ENCODE results near the gene FGF9.

FGF9 gene

DNA sequence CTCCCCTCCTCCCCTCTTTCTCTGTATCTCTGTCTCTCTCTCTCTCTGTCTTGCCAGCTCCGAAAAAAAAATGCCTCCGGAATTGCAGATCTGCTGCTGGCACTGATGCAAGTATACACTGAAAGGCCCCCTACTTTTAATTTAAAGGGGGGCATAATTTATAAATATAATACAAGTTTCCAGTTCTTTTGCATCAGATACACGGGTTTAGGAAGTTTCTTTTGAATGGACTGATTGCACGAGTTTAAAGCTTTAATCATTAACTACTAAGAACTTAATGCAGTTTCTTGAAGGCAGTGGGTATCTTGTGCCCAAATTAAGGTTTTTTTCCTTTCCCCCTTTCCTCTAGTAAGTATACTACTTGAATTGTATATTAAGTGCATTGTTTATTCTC lies 1.4 kb downstream of the FGF9 start:
- DNase-seq (ENCODE audit: extremely low spot score): no peak
- POLR2A ChIA-PET: interaction anchor here (1.2 kb wide), 1 partner anchor 69 kb away, joined by 3 read pairs; the partner anchor contains the start of gene MICU2
- CTCF ChIA-PET: no interaction called here
- TF ChIP-seq ELF4 (IDR thresholded peaks at IDR 0.05): no peak
- TF ChIP-seq SP1 (IDR thresholded peaks at IDR 0.05): no peak
- TF ChIP-seq NFRKB (IDR thresholded peaks at IDR 0.05): no peak
- no peak for TF ChIP-seq HDGF (IDR thresholded peaks at IDR 0.05; ENCODE audit: borderline replicate concordance)
- TF ChIP-seq FOXK2 (IDR thresholded peaks at IDR 0.05): no peak
- TF ChIP-seq SUZ12 (IDR thresholded peaks at IDR 0.05): no peak
- TF ChIP-seq CTBP1 (IDR thresholded peaks at IDR 0.05; ENCODE audit: borderline replicate concordance): no peak
- TF ChIP-seq BHLHE40 (IDR thresholded peaks at IDR 0.05; ENCODE audit: borderline replicate concordance): no peak
- TF ChIP-seq L3MBTL2 (conservative IDR thresholded peaks at IDR 0.05): no peak
- TF ChIP-seq, protein P1, sequence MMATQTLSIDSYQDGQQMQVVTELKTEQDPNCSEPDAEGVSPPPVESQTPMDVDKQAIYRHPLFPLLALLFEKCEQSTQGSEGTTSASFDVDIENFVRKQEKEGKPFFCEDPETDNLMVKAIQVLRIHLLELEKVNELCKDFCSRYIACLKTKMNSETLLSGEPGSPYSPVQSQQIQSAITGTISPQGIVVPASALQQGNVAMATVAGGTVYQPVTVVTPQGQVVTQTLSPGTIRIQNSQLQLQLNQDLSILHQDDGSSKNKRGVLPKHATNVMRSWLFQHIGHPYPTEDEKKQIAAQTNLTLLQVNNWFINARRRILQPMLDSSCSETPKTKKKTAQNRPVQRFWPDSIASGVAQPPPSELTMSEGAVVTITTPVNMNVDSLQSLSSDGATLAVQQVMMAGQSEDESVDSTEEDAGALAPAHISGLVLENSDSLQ (IDR thresholded peaks at IDR 0.05): no peak
- TF ChIP-seq FOXA1 (IDR thresholded peaks at IDR 0.05): no peak
- no peak for TF ChIP-seq TARDBP (IDR thresholded peaks at IDR 0.05)
- no peak for TF ChIP-seq ZNF384 (IDR thresholded peaks at IDR 0.05)

DNA sequence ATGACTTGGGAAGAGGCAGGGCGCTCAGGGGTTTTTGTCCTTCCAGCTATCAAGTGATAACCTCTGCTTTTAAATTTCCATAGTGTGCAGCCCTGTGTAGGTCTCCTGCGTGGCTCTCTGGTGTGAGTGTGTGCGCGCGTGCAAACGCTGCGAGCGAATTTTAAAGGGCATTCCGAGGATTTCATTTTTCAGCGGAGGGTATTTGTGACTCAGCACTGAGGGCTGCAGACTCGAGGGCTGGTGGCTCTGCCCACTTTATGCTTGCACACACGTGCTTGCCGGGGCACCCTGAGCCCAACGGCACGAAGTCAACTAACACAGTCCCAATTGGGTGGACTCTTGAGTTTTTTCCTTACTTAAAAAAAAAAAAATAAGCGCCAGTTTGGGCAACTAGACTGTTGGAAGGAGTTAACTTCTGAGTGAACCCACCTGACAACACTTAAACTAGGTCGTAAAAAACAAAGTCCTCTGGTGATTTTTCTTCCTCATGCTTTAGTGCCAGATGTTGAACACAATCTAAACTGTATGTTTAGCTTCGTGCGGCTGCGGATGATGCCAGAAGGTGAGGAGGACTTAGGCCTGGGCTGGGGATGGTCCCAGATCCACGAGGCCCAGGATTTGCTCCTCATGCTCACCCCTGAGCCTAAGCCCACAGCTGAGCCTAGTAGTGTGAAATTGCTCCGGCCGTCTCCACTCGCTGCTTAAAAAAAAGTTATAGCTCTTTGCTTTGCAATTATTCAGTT lies 2.1 kb downstream of the FGF9 start:
- POLR2A ChIA-PET: interaction anchor here (0.8 to 1.2 kb wide), 2 partner anchors 69 to 1116 kb away, joined by 3 read pairs; partner anchors contain the start of gene MICU2
- CTCF ChIA-PET: no interaction called here
- DNase-seq (ENCODE audit: extremely low spot score): no peak
- TF ChIP-seq L3MBTL2 (conservative IDR thresholded peaks at IDR 0.05): peak; percentile 69
- TF ChIP-seq ARNT (IDR thresholded peaks at IDR 0.05): no peak

DNA sequence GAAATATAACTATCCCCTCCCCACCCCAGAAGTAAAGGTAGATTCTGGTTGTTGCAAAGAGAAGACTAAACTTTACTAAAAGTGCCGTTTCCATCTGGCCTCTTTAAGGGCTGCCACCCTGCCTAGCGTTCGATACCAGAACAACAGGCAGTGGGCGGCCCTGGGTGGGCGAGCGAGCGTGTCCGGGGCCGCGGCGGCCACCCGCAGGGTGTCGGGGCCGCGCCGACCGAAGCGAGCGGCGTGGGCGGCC lies 2.6 kb downstream of the FGF9 start:
- POLR2A ChIA-PET: interaction anchor here (0.8 to 1.2 kb wide), 2 partner anchors 70 to 1115 kb away, joined by 3 to 4 read pairs; partner anchors contain the start of gene MICU2
- CTCF ChIA-PET: interaction anchor here (1.0 kb wide), 1 partner anchor 35 kb away, joined by 4 read pairs; no protein-coding TSS in a partner anchor
- DNase-seq (ENCODE audit: extremely low spot score): no peak
- TF ChIP-seq, protein P1 (IDR thresholded peaks at IDR 0.05): no peak
- TF ChIP-seq FOXK2 (IDR thresholded peaks at IDR 0.05): no peak
- TF ChIP-seq SP1 (IDR thresholded peaks at IDR 0.05): no peak
- no peak for TF ChIP-seq TARDBP (IDR thresholded peaks at IDR 0.05)
- no peak for TF ChIP-seq BHLHE40 (IDR thresholded peaks at IDR 0.05; ENCODE audit: borderline replicate concordance)

DNA sequence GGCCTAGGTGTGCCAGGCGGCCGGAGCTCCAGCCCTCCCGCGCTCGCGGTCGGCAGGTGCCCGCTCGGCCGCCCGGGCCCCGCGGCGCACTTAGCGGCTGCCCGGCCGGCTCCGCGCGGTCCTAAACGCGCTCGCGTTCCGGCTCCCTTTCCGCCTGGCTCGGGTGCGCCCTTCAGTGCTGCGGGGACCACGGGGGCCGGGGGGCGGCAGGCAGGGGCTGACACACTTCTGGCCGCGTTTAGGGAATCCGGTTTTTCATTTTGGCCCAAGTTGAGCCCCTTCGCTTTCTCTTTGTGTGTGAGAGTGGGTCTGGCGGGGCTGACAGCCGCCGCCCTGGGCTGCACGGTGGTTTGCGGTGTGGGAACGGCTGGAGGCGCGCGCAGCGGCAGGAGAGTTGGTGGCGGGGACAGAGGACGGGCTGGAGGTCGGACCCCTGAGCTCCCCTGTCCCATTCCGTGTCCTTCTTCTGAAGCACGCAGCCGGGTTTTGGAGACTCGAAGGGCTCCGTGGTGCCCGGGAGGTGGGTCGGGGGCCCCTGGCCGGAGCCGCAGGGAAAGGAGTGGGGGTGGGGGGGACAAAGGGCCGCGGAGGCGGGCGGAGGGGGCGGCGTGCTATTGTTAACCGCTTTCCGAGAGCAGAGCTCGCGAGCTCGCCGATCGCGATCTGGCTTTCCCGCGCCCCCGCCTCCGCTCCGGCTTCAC lies 3.1 kb downstream of the FGF9 start:
- DNase-seq (ENCODE audit: extremely low spot score): peak; percentile 49
- ChIA-PET CTCF (interaction anchor here (1.0 kb wide), 1 partner anchor 36 kb away, joined by 4 read pairs; no protein-coding TSS in a partner anchor), POLR2A (interaction anchor here (0.8 to 1.2 kb wide), 3 partner anchors 9 to 1115 kb away, joined by 3 to 4 read pairs (median 3); partner anchors contain the start of gene MICU2)
- TF ChIP-seq FOXM1 (IDR thresholded peaks at IDR 0.05; ENCODE audit: borderline replicate concordance) (peak; percentile 74; the same call in 1 of the 2 replicates), HDGF (IDR thresholded peaks at IDR 0.05; ENCODE audit: borderline replicate concordance) (no peak), BHLHE40 (IDR thresholded peaks at IDR 0.05; ENCODE audit: borderline replicate concordance) (no peak), CTBP1 (IDR thresholded peaks at IDR 0.05; ENCODE audit: borderline replicate concordance) (peak; percentile 27; the same call in 1 of the 2 replicates)

DNA sequence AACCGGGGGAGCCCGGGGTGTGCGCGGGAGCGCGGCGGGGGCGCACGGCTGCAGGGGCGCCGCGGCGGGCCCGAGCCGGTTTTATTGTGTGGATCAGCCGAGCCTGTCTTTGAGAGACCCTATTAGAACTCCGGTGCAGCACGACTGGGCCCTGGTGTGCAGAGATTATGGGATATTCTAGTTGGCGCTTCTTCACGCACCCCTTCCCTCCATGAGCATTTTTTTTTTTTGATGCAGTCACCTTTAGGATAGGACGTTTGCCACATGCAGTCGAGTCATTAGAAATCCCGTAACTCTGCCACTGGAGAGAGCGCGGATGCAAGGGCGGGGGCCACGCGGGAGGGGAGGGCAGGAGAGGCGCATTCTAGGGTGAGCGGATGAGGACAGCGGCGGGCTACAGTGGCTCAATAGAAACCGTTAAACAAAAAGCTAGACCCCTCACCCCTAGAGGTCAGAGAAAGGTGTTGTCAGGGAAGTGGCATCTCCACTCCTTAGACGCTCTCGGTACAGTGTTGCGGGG lies 3.7 kb downstream of the FGF9 start:
- ChIA-PET CTCF (interaction anchor here (1.0 kb wide), 1 partner anchor 36 kb away, joined by 4 read pairs; no protein-coding TSS in a partner anchor), POLR2A (interaction anchor here (0.8 to 1.2 kb wide), 2 partner anchors 10 to 71 kb away, joined by 3 to 4 read pairs; partner anchors contain the start of gene MICU2)
- DNase-seq (ENCODE audit: extremely low spot score): peak; percentile 6
- no peak for TF ChIP-seq SUZ12 (IDR thresholded peaks at IDR 0.05)
- TF ChIP-seq, protein P1 (IDR thresholded peaks at IDR 0.05): no peak
- no peak for TF ChIP-seq FOXK2 (IDR thresholded peaks at IDR 0.05)
- no peak for TF ChIP-seq ZNF384 (IDR thresholded peaks at IDR 0.05)
- no peak for TF ChIP-seq NFRKB (IDR thresholded peaks at IDR 0.05)
- no peak for TF ChIP-seq BHLHE40 (IDR thresholded peaks at IDR 0.05; ENCODE audit: borderline replicate concordance)
- TF ChIP-seq ARNT (IDR thresholded peaks at IDR 0.05): no peak
- TF ChIP-seq FOXA1 (IDR thresholded peaks at IDR 0.05): no peak
- no peak for TF ChIP-seq SP1 (IDR thresholded peaks at IDR 0.05)
- TF ChIP-seq FOXM1 (IDR thresholded peaks at IDR 0.05; ENCODE audit: borderline replicate concordance): no peak
- no peak for TF ChIP-seq L3MBTL2 (conservative IDR thresholded peaks at IDR 0.05)
- TF ChIP-seq ELF4 (IDR thresholded peaks at IDR 0.05): no peak
- TF ChIP-seq CTBP1 (IDR thresholded peaks at IDR 0.05; ENCODE audit: borderline replicate concordance): no peak
